ENCODE measurements around the gene GREB1L.
"Not testable (repeated sequence)": the region's sequence is repeated elsewhere in the genome, so short reads cannot be mapped to it uniquely, and the experiment has no call there.

Gene GREB1L

GRCh38 chr18:21303895-21304294 is 61.9 kb downstream of the GREB1L start:
- in situ Hi-C loops (cut with MboI; ENCODE audit: low sequenced_read_pairs), result no loop called here

GRCh38 chr18:21305621-21306020 is 63.6 kb downstream of the GREB1L start:
- in situ Hi-C loops (cut with MboI; ENCODE audit: low sequenced_read_pairs), result no loop called here

GRCh38 chr18:21306368-21306767 is 64.3 kb downstream of the GREB1L start:
- in situ Hi-C loops (cut with MboI; ENCODE audit: low sequenced_read_pairs), result no loop called here

- in situ Hi-C loops (cut with MboI; ENCODE audit: low sequenced_read_pairs), result no loop called here
Observed at GRCh38 chr18:21307578-21307977, 65.5 kb downstream of the GREB1L start.

- in situ Hi-C loops (cut with MboI; ENCODE audit: low sequenced_read_pairs), result no loop called here
Observed at GRCh38 chr18:21309248-21309647, 67.2 kb downstream of the GREB1L start.

- in situ Hi-C loops (cut with MboI; ENCODE audit: low sequenced_read_pairs), result not testable (repeated sequence)
Observed at GRCh38 chr18:21311980-21312379, 69.9 kb downstream of the GREB1L start.

- in situ Hi-C loops (cut with MboI; ENCODE audit: low sequenced_read_pairs), result no loop called here
Observed at GRCh38 chr18:21313576-21313975, 71.5 kb downstream of the GREB1L start.

- in situ Hi-C loops (cut with MboI; ENCODE audit: low sequenced_read_pairs), result no loop called here
Observed at GRCh38 chr18:21314724-21315123, 72.7 kb downstream of the GREB1L start.

- in situ Hi-C loops (cut with MboI; ENCODE audit: low sequenced_read_pairs), result not testable (repeated sequence)
Observed at GRCh38 chr18:21315126-21315525, 73.1 kb downstream of the GREB1L start.

GRCh38 chr18:21315741-21316197 is 73.7 kb downstream of the GREB1L start:
- in situ Hi-C loops (cut with MboI; ENCODE audit: low sequenced_read_pairs), result no loop called here

GRCh38 chr18:21316296-21316695 is 74.3 kb downstream of the GREB1L start:
- in situ Hi-C loops (cut with MboI; ENCODE audit: low sequenced_read_pairs), result no loop called here

GRCh38 chr18:21321711-21322110 is 79.7 kb downstream of the GREB1L start:
- in situ Hi-C loops (cut with MboI; ENCODE audit: low sequenced_read_pairs), result no loop called here

- in situ Hi-C loops (cut with MboI; ENCODE audit: low sequenced_read_pairs), result no loop called here
Observed at GRCh38 chr18:21327101-21327500, 85.1 kb downstream of the GREB1L start.

- in situ Hi-C loops (cut with MboI; ENCODE audit: low sequenced_read_pairs), result no loop called here
Observed at GRCh38 chr18:21330122-21330701, 88.2 kb downstream of the GREB1L start.

GRCh38 chr18:21331065-21331464 is 89.0 kb downstream of the GREB1L start:
- in situ Hi-C loops (cut with MboI; ENCODE audit: low sequenced_read_pairs), result no loop called here

- in situ Hi-C loops (cut with MboI; ENCODE audit: low sequenced_read_pairs), result no loop called here
Observed at GRCh38 chr18:21335927-21336488, 94.0 kb downstream of the GREB1L start.

- in situ Hi-C loops (cut with MboI; ENCODE audit: low sequenced_read_pairs), result no loop called here
Observed at GRCh38 chr18:21336846-21337245, 94.8 kb downstream of the GREB1L start.

- in situ Hi-C loops (cut with MboI; ENCODE audit: low sequenced_read_pairs), result no loop called here
Observed at GRCh38 chr18:21341141-21341540, 99.1 kb downstream of the GREB1L start.

- in situ Hi-C loops (cut with MboI; ENCODE audit: low sequenced_read_pairs), result no loop called here
Observed at GRCh38 chr18:21342372-21342771, 100.3 kb downstream of the GREB1L start.

- in situ Hi-C loops (cut with MboI; ENCODE audit: low sequenced_read_pairs), result no loop called here
Observed at GRCh38 chr18:21344860-21345259, 102.8 kb downstream of the GREB1L start.

- in situ Hi-C loops (cut with MboI; ENCODE audit: low sequenced_read_pairs), result no loop called here
Observed at GRCh38 chr18:21345840-21346239, 103.8 kb downstream of the GREB1L start.

- in situ Hi-C loops (cut with MboI; ENCODE audit: low sequenced_read_pairs), result no loop called here
Observed at GRCh38 chr18:21359746-21360145, 117.7 kb downstream of the GREB1L start.

GRCh38 chr18:21361307-21361880 is 119.4 kb downstream of the GREB1L start:
- in situ Hi-C loops (cut with MboI; ENCODE audit: low sequenced_read_pairs), result no loop called here

All from HL-60/S4 treated with phorbol 12-myristate 13-acetate at 8.2 ng/mL for 4 days and 3 days (cell line).